Measurements from ENCODE around the gene CPED1.

CPED1 gene

DNA sequence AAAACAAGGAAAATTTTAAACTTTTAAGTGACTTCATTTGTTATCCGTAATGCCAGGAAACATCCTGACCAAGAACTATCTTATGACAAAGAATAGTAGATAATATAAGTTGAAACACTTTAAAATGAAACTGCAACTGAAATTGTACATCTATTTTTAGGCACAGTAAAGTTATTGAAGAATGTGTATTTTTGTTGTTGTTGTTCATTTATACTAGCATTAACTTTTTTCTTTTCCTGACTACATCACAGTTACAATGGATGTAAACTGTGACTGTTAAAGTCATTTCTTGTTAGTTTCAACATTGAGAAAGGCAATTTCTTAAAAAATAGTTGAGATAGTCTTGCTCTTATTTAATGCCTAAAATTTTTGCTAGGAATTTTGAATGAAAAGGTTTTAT is 2.6 kb downstream of the CPED1 start:
- no peaks in the 10 kb centered on the region for H3K27me3 ChIP-seq (ENCODE audit: insufficient read depth, low read depth, severe bottlenecking)
- no peaks in the 10 kb centered on the region for H3K9me3 ChIP-seq (ENCODE audit: severe bottlenecking)
- H3K4me3 ChIP-seq (ENCODE audit: low read depth, low read length) = no peak overlapping the region
- no peak for TF ChIP-seq CTCF (IDR thresholded peaks at IDR 0.05; ENCODE audit: low read depth, low read length)
- H3K36me3 ChIP-seq = no peaks in the 10 kb centered on the region
- H3K27ac ChIP-seq = no peak overlapping the region
- DNase-seq = no peak

GRCh38 chr7:120991581-120991980 is 3.1 kb downstream of the CPED1 start:
- Histone ChIP-seq H3K36me3 (no peaks in the 10 kb centered on the region), H3K27ac (no peak overlapping the region), H3K9me3 (ENCODE audit: severe bottlenecking) (no peaks in the 10 kb centered on the region), H3K4me3 (ENCODE audit: low read depth, low read length) (no peak overlapping the region), H3K27me3 (ENCODE audit: insufficient read depth, low read depth, severe bottlenecking) (no peaks in the 10 kb centered on the region)
- no peak for DNase-seq
- no peak for TF ChIP-seq CTCF (IDR thresholded peaks at IDR 0.05; ENCODE audit: low read depth, low read length)

- H3K27me3 ChIP-seq (ENCODE audit: insufficient read depth, low read depth, severe bottlenecking) = no peaks in the 10 kb centered on the region
- DNase-seq = no peak
- no peak for TF ChIP-seq CTCF (IDR thresholded peaks at IDR 0.05; ENCODE audit: low read depth, low read length)
- no peak overlapping the region for H3K27ac ChIP-seq
- no peak overlapping the region for H3K4me3 ChIP-seq (ENCODE audit: low read depth, low read length)
- no peaks in the 10 kb centered on the region for H3K9me3 ChIP-seq (ENCODE audit: severe bottlenecking)
- H3K36me3 ChIP-seq = no peaks in the 10 kb centered on the region
These were observed 3.9 kb downstream of the CPED1 start for GRCh38 chr7:120992272-120992964.

DNA sequence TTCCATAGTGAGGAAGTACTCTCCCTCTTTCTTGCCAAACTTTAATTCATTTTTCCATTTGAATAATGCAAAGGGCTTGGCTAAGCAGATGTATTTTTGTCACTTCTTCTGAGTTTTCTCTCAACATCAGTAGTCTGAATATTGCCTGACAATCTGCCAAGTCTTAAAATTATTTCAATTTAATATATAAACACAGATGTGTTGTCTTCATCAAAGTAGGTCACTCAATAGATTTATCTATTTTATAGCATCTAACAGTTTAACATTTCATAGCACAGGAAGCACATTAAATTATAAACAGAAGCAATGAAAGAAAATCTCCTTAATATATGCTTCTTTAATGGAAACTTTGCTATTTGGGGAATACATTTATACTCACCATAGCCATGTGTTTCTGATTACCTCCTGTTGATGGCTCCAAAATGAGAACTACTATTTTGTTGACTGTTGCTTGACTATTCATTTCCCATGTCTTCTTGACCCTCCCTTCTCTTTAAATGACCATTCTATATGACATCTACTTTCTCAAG is 4.5 kb downstream of the CPED1 start:
- no peak for DNase-seq
- Histone ChIP-seq H3K9me3 (ENCODE audit: severe bottlenecking) (no peaks in the 10 kb centered on the region), H3K36me3 (no peaks in the 10 kb centered on the region), H3K4me3 (ENCODE audit: low read depth, low read length) (no peak overlapping the region), H3K27ac (no peak overlapping the region), H3K27me3 (ENCODE audit: insufficient read depth, low read depth, severe bottlenecking) (no peaks in the 10 kb centered on the region)
- no peak for TF ChIP-seq CTCF (IDR thresholded peaks at IDR 0.05; ENCODE audit: low read depth, low read length)

DNA sequence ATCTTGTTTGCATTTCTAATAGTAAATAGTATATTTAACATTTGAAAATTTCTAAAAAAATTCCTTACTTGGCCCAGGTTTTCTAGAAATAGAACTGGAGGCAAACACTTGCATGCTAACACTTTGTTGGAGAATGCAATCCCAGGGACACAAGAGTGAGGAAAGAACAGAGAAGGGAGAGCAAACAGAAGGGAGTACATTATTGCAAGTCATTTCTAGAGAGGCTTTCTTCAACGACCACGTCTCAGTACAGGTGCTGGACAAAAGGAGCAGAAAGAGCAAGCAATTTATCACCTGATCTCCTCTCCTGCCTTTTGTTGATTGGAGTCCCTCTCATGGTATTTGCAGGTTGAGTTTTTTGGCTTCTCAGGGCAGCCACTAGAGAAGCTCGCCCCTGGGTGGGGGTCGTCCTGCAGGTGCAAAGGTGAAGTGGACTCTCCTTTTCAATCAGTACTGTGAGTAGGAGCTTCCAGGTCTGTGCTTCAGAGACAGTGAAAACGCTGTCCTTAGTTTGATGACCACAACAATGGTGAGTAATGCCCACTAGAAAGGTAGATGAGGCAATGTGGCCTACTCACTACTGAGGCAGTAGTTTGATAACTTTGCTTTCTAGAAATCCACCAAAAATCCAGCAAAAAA is 5.2 kb downstream of the CPED1 start:
- DNase-seq = no peak
- Histone ChIP-seq H3K27ac (no peak overlapping the region), H3K9me3 (ENCODE audit: severe bottlenecking) (no peaks in the 10 kb centered on the region), H3K4me3 (ENCODE audit: low read depth, low read length) (no peak overlapping the region), H3K36me3 (no peaks in the 10 kb centered on the region), H3K27me3 (ENCODE audit: insufficient read depth, low read depth, severe bottlenecking) (no peaks in the 10 kb centered on the region)
- no peak for TF ChIP-seq CTCF (IDR thresholded peaks at IDR 0.05; ENCODE audit: low read depth, low read length)
